ENCODE data around the gene AUTS2.
"Not testable (repeated sequence)": the region's sequence is repeated elsewhere in the genome, so short reads cannot be mapped to it uniquely, and the experiment has no call there.

AUTS2 gene

DNA sequence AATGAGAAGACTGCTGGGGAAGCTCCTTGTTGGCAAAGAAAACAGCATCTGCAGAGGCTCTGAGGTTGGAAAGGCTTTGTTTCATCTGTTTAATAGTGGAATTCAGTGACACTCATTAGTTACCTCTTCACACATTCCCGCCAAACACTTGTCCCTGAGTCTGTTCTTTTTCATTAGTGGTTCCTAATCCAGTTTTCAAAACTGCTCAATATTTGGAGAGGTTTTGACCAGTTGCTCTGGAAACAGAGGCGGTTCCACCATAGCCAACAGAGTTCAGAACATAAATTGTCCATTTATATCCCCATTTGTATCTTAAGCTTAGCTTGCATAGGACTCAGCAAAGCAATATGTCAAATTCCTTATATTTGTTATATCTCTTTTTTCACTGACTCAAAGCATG, 754.6 kb downstream of the AUTS2 start:
- DNase-seq (ENCODE audit: low spot score), result no peak

DNA sequence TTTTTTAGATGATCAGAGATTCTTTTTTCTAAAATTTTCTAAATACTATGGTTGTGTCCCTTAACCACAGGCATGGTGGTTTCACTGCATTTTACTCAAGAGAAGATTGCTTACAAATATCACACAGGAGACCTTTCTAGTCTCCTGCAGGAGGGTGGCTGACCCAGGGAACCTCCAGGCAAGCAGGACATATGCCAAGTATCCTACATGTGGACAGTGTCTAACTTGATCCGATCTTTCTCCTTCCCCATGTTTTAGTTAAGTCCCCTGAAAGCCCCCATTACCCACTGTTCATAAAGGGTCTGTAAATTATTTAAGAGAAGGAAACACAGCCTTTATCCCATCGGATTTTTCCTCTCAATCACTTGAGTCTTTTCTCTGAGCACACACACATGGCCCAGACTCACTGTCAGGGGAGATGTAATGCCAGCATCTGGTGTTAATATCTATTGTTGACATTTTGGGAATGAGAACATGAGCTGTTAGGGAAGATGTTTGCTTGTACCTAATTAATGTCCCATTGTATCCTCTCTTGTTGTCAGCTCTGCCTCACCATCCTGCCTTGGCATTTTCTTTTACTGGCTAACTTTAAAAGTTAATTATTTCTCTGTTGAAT, 755.2 kb downstream of the AUTS2 start:
- DNase-seq (ENCODE audit: low spot score), result no peak

DNA sequence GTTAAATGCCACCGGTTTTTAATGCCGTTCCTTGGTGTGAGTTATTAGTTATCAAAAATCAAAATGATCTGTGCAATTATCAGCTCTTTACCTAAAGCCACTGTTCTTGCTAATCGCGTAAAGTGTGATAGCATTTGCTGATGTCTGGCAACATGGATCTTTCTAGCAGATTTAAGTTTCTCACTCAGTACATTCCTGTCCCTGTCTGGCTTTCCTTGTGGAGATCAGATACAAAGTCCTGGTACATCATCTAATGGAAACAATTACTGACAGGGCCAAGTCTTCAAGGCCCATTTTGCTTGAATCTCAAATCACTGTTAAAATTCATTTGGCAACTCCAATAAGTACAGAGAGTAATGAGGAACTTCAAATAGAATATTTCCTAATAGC, 755.7 kb downstream of the AUTS2 start:
- no peak for DNase-seq (ENCODE audit: low spot score)

DNA sequence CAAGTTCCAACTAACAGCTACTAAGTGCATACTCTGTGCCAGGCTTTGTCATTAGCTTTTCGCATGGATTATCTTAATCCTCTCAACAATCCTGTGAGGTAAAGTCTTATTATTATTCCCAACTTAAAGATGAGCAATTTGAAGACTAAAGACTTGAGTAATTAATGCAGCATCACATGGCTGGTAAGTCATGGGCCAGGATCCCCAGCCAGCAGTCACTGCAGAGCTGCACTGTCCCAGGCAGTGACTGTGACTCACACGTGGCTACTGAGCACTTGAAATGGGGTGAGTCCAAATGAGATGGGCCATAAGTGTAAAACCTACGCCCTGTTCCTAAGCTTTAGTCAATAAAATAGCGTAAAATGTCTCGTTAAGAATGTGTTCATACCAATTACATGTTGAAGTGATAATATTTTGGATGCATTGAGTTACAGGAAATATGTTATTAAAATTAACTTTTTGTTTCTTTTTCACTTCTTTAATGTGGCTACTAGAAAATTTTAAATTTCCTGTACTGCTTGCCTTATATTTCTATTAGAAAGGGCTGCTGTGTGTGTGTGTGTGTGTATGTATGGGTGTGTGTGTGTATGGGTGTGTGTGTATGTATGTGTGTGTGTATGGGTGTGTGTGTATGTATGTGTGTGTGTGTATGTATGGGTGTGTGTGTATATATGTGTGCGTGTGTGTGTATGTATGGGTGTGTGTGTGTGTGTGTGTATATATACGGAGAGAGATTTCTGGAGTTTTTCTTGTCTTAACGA, 756.3 kb downstream of the AUTS2 start:
- peak; percentile 22 for DNase-seq (ENCODE audit: low spot score)

DNA sequence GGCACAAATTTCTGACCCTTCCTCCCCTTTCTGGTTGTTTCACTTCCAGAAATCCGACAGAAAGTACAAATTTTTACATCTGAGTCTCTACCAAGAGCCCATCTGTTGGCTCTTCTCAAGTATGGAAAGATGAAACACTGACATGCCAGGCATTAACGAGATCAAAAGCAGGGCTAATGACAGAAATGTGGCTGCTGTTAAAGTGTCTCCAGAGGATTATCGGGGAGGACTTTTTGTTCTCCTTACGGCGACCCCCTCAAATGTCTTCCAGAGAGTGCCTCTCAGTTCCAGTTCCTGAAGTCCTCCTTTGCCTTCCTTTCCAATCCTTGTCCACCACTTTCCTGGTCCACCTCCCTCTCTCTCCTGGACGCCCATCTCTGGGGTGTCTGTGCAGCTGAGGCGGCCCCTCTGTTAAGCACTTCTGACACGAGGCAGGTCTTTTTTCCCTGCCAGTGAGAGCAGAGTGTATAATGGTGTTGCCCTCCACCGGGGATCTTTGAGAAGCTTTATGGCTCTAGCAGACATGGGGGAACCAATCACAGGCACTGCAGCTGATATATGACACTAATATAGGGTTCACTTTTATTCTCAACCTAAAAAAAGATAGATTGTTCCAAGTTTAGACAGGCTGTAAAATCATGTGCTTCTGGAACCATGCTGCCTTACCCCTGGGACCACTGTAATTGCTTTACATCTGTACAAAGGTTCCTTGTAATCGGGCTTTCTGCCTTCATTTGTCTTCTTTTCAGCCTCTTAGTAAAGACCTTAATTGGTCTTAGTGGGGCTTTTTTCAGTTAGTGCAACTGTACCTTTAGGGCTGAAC, 757.1 kb downstream of the AUTS2 start:
- DNase-seq (ENCODE audit: low spot score), result no peak

DNA sequence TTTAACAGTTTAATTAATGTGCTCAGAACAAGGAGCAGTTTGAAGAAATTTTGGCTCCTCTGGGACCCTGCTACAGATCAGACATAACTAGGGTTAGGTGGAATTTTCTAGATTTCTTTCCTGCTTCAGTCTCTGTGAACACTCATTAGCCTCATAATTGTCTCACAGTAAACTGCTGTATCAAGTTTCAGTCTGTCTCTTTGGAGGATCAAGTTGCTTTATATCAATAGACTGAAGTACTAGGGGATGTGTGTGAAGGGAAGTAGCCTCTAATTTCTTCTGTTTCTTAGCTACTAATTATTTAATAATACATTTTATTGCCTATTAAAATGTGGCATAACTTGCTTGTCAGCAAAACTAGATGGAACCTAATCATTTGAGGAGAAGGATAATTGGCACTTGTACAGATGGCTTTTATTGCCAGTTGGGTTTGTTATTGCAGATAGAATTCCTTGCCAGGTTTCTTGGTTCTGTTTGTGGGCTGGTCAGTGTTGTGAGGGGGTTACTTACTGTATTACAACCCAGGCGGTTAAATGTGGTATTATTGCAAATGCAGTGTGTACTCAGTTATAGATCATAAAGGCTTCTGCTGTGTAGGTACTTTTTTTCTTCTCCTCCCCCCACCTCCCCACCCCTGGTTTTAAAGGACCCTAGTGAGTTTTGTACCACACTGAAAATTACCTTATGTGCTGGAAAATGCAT, 758.0 kb downstream of the AUTS2 start:
- no peak for DNase-seq (ENCODE audit: low spot score)

DNA sequence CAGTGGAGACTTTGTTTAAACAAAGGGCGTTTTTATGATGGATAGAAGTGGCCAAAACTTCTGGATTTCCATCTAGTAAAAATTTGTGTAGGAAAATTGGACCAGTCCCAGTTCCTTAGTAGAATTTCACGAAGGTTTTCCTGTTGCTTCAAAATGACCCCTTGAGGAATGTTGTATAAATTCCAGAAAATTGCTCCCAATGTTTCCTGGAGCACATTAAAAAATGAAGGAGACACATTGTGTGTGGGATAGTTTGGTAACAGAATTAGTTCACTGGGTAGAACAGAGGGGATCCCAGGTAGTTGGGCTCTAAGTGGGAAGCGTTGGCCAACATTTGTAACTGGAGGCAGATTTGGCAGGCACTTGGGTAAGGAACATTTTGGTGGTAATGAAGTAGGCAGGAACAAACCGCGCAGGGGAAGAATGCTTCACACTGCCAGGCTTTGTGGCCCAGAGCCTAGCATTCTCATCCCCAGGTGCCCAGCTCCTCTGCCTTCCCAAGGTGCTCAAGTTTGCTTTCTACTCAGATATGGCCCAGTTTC, 758.6 kb downstream of the AUTS2 start:
- DNase-seq (ENCODE audit: low spot score), result no peak

DNA sequence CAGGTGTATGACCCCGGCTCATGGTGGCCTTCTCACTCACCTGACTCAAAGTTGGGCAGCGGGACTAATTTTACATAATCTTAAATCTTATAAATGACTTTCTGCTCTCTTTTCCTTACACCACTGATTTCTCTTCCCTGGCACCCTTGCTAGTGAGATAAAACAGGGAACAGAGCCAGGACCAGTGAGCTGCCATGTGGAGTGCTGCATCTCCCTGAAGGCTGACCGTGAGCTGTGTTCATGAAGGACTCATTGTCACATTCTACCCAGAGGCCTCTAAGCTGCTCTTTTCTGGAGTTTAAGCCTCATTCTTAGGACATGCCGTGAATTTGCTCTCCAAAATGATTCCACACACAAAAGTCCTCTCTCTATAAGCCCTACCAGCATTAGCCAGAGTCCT, 762.3 kb downstream of the AUTS2 start:
- no peak for DNase-seq (ENCODE audit: low spot score)

DNA sequence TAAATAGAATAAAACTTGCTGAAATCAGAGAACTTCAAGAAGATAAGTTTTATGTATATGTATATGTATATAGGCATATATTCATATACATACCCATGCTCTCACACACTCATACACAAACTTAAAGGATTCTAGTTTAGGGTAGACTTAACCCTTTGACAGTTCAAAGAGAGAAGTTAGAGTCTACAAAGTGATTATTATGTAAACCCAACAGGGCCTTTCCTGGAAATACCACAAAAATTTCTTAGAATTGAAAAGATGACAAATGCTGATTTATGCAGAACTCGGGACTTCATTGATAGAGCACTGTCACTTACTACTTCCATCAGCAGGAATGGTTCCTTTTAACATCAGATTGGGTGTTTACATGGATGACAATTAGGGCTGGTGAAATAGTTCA, 763.5 kb downstream of the AUTS2 start:
- peak; percentile 34 for DNase-seq (ENCODE audit: low spot score)

DNA sequence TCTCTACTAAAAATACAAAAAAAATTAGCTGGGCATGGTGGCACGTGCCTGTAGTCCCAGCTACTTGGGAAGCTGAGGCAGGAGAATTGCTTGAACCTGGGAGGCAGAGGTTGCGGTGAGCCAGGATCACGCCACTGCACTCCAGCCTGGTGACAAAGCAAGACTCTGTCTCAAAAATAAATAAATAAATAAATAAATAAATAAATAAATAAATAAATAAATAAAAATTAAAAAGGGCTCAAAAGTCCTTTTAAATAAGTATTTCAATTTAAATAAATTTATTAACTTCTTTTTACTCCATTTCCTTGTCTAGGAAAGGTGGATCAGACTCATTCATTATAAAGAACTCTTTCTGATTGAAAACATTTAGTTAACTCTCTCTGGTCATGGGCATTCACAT, 766.1 kb downstream of the AUTS2 start:
- DNase-seq (ENCODE audit: low spot score), result not testable (repeated sequence)

DNA sequence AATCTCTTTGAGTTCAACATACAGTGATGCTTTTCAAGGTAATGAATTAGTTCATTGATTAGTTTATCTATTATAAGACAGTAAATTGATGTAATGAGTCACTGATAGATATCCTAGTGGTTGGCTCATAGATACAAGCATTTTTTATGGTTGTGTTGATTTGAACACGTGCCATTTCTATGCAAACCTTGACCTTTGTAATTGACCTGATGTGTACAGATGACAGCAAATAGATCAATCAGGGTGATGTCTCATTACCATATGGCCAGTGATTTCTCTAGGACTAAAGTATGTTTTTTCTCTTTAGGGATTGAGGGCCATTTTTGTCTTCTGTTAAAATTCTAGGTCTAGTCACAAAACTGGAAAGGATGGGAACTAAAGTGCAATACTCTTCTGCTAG, 773.4 kb downstream of the AUTS2 start:
- DNase-seq (ENCODE audit: low spot score), result no peak

DNA sequence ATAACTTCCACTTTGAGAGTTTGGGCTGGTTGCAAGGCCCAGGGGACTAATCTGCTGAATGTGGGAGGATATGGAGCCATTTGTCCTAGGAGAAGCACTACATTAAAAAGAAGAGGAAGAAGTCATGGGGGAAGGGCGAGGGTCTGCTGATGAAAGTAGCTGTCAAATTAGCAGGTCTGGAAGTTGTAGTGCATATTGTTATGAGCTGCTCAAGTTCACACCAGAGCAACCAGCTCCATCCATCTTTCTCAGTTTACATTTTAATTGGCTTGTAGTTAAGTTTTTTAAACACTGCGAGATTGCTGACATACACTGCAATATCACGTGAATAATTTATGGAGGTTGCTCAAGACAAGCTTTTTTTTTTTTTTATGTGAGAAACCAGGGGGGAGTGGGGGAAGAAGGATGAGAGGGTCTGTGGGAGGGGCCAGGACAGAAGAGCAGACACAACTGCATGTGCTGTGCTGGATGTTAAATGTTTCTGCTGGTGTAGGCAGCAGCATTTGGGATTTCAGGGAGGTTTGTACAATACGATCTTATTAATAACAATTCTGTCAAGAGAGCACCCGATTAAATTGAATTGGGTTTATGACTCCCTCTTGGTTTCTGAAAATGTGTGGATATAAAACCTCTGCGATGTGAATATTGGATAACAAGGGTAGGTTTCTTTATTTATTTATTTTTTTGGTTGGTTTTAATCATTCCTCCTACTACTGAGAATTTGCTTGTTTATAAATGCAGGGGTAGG, 774.7 kb downstream of the AUTS2 start:
- DNase-seq (ENCODE audit: low spot score), result no peak

DNA sequence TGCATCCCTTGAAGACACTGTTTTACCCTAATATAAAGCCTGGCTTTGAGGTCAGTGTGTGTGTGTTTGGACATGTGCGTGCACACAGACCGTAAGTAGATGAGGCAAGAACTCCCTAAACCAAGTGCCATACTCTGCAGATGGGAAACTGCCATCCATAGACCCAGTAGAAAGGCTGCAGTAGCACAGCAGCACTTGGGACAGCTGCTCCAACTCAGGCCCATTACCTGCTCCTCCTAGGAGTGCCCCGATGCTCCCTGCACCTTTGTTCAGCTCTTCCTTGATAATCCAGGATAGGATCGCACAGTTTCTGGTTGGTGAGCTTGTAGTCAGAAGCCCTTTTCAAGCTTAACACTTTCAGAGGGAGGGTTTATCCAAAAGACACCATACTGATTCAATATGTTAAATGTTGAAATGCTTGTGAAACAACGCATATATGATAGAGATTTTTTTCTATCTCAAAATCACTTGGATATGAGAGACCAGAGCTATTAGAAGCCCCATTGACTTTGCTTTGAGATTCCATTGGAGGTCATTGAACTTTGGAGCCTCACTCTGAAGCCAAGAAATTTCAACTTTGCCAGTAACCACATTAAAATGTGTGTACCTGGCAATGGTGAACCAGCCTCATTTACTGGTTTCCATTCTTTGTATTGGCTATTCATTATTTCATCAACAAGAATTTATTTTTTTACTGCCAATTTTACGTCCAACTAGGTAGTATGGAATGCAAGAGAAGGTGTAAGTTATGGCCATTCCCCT, 776.7 kb downstream of the AUTS2 start:
- no peak for DNase-seq (ENCODE audit: low spot score)

DNA sequence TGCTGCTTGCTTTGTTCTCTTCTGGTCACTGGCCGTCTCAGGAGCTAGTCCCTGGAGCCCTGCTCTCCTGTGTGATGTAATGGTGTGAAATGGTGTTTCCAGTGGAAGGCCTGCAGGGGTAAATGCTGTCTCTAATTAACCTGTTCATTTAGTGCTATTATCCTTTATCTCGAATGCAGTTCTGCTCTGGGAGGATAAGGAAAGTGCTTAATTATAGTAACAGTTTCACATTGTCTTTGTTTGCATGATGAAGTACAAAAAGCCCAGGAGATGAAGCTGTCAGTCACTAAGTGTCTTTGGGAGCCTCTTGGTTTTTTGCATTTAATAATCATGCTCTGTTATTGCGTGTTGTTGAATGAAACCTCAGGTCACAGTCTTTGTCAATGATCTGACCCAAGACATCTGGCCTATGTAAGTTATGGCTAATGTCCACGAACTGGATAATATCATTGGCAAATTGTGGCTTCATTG, 778.3 kb downstream of the AUTS2 start:
- DNase-seq (ENCODE audit: low spot score), result no peak

DNA sequence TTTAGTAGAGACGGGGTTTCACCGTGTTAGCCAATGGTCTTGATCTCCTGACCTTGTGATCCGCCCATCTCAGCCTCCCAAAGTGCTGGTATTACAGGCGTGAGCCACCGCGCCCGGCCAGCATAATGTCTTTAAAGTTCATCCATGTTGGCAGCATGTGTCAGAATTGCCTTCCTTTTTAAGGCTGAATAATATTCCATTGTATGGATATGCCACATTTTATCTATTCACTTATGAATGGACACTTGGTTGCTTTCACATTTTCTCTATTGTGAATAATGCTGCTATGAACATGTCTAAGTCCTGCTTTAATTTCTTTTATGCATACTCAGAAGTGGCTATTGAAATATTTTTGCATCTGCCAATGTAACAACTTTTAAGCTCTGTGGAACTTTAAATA, 779.7 kb downstream of the AUTS2 start:
- no peak for DNase-seq (ENCODE audit: low spot score)

DNA sequence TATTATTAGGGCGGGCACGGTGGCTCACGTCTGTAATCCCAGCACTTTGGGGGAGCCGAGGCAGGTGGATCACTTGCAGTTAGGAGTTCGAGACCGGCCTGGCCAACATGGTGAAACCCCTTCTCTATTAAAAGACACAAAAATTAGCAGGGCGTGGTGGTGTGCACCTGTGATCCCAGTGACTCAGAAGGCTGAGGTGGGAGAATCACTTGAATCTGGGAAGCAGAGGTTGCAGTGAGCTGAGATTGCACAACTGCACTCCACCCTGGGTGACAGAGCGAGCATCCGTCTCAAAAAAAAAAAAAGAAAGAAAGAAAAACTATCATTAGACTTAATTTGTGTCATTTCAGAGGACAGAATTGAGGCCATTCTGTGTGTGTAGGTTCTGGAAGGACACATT, 780.9 kb downstream of the AUTS2 start:
- no peak for DNase-seq (ENCODE audit: low spot score)

DNA sequence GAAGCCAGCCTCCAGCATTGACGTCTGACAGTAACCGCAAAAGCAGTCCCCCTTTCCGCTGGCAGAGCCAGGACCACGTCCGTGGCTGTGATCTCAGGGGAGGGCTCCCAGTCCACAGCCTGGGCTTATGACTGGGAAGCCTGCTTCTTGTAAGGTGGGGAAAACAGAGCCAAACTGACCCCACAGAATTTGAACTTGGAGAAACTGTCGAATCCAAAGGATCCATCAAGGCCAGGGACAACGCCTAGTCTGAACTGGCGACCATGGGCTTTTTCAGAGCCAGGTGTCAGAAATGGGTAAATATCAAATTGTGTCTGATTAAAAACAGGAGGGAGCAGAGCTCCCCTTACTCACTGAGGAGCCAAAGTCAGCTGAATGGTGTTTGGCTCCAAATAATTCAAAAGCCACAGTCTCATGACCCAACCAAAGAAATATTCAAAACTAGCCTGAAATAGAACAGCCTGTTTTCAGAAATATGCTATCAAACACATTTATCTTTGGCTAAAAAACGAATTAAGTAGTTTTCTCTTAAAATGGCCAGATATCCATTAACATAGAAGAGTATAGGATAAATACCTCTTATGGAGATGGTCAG, 782.2 kb downstream of the AUTS2 start:
- DNase-seq (ENCODE audit: low spot score), result no peak

DNA sequence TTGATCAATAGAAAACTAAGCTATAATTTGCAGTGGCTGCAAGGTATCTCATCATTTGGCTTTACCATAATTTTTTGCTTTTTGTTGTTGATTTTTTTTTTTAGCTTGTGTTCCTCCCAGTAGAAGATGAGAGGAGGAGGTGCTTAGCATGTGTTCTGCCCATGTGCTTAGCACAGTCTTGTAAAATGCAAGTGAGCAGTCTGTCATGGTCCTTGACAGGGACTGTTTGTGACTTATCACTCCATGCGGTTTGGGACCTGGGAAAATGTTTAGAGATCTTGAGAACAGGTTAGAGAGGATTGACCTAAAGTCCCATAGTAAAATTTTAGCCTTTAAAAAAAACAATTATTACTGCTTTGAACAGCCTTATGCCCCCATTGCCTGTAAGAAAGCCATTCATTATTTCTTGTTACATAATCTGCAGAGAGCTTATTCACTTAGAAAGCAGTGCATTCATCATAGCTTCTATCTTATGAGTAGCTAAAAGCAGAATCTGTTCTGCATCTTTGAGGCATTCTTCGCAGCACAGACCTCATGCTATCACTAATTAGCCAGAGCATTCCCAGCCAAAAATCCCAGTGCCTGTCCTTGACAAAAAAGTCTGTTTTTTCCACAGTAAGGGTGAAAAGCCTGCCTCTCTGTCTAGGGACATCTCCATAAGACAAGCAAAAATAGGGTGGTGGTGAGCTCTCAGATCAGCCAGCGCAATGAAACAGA, 784.9 kb downstream of the AUTS2 start:
- DNase-seq (ENCODE audit: low spot score), result no peak

DNA sequence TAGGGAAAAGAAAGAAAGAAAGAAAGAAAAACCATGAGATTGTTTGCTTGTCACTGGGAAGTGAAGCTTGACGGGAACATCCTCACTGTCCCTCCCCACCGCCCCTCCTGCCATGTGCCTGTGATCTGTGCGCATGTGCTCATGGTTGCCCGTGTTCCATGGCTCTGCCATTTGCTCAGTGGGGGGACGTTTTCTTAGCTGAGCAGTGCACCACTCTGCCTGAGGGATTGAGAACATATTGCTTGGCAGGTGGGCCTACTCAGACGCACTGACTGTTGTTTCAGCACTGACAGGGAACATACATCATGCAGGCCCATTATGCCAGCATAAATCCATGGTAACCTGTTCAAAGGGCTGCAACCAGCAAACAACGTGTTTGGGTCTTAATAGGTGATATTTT, 785.7 kb downstream of the AUTS2 start:
- DNase-seq (ENCODE audit: low spot score), result no peak

DNA sequence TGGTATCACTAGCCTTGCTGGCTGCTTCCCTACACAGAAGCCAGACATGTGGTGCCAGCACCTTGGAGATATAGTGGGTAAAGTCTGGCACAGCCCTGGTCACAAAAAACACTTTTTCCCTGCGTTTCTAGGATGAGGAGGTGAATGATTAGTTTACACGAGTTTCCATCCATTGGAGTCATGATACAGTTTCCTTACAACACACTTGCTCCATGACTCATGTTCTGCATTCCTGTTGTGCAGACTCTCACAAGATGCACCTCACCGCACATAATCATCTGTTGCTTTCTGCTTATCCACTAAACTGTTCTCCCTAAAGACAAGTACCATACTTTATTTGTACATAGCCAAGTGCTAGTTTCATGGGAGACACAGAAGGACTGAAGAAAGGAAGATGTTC, 786.6 kb downstream of the AUTS2 start:
- no peak for DNase-seq (ENCODE audit: low spot score)
